Neuronal stem cell (in vitro differentiated cells): ENCODE measurements around the gene TNFRSF13B.
"Not testable (repeated sequence)": the region's sequence is repeated elsewhere in the genome, so short reads cannot be mapped to it uniquely, and the experiment has no call there.

Experiments
- DNase-seq: peaks from one replicate; pipeline ENCODE4 v3.0.0-alpha.2; 2013; ENCODE audit warnings: low spot score
- H2AFZ ChIP-seq: one replicate; pipeline ENCODE4 v1.6.1; 2013; ENCODE audit warnings: mild to moderate bottlenecking, low read length, inconsistent platforms
- H2AK5ac ChIP-seq: 2 replicates; pipeline ENCODE4 v1.6.1; 2013; ENCODE audit warnings: low read depth, mild to moderate bottlenecking, inconsistent platforms, low read length, moderate library complexity, mixed read lengths
- H2BK120ac ChIP-seq: 2 replicates; pipeline ENCODE4 v1.6.1; 2013; ENCODE audit warnings: low read depth, mild to moderate bottlenecking, inconsistent platforms, low read length, moderate library complexity, mixed read lengths
- H2BK12ac ChIP-seq: one replicate; pipeline ENCODE4 v1.6.1; 2013; ENCODE audit warnings: low read length, inconsistent platforms
- H2BK15ac ChIP-seq: 2 replicates; pipeline ENCODE4 v1.6.1; 2013; ENCODE audit warnings: mild to moderate bottlenecking, low read length, inconsistent platforms, mixed read lengths
- H2BK5ac ChIP-seq: one replicate; pipeline ENCODE4 v1.6.1; 2013; ENCODE audit warnings: inconsistent platforms, mild to moderate bottlenecking, low read length, moderate library complexity
- H3K14ac ChIP-seq: one replicate; pipeline ENCODE4 v1.6.1; 2013; ENCODE audit warnings: low read length, inconsistent platforms
- H3K18ac ChIP-seq: 2 replicates; pipeline ENCODE4 v1.6.1; 2013; ENCODE audit warnings: low read length, inconsistent platforms
- H3K23ac ChIP-seq: 2 replicates; pipeline ENCODE4 v1.6.1; 2013; ENCODE audit warnings: low read depth, mild to moderate bottlenecking, mixed read lengths, low read length, inconsistent platforms; ENCODE audit not compliant: poor library complexity
- H3K27ac ChIP-seq: replicated peaks from 3 replicates; pipeline ENCODE4 v1.5.1; 2013; ENCODE audit warnings: low read length, inconsistent platforms
- H3K27me3 ChIP-seq, 3 experiments: 2 replicates each; pipeline ENCODE4 v1.6.1; 2013; ENCODE audit warnings: low read length in 3 of 3, mild to moderate bottlenecking in 2 of 3, inconsistent platforms in 1 of 3, low read depth in 1 of 3, mixed read lengths in 1 of 3, moderate library complexity in 1 of 3; ENCODE audit not compliant: control insufficient read depth in 3 of 3, insufficient read depth in 3 of 3
- H3K36me3 ChIP-seq, 2 donors: replicated peaks in 1 of 2; 2 replicates each; pipeline ENCODE4 v1.6.1; 2013; ENCODE audit warnings: low read length in 2 of 2; ENCODE audit not compliant: control insufficient read depth in 2 of 2, insufficient read depth in 2 of 2
- H3K4ac ChIP-seq: 2 replicates; pipeline ENCODE4 v1.6.1; 2013; ENCODE audit warnings: inconsistent platforms, mild to moderate bottlenecking, low read length, moderate library complexity
- H3K4me1 ChIP-seq, 2 donors: 1 replicate in 1 of 2; 2 replicates in 1 of 2; pipeline ENCODE4 v1.6.1; 2013; ENCODE audit warnings: low read length in 2 of 2, low read depth in 1 of 2; ENCODE audit not compliant: control insufficient read depth in 2 of 2, insufficient read depth in 1 of 2
- H3K4me2 ChIP-seq: one replicate; pipeline ENCODE4 v1.6.1; 2013; ENCODE audit warnings: mild to moderate bottlenecking, low read length, inconsistent platforms; ENCODE audit not compliant: insufficient read depth, poor library complexity, severe bottlenecking
- H3K4me3 ChIP-seq, 2 donors: 2 replicates each; pipeline ENCODE4 v1.5.1; 2013; ENCODE audit warnings: low read length in 2 of 2, mild to moderate bottlenecking in 2 of 2, inconsistent platforms in 1 of 2, moderate library complexity in 1 of 2
- H3K79me1 ChIP-seq: one replicate; pipeline ENCODE4 v1.6.1; 2013; ENCODE audit warnings: low read depth, mild to moderate bottlenecking, inconsistent platforms, low read length, moderate library complexity
- H3K9ac ChIP-seq: one replicate; pipeline ENCODE4 v1.6.1; 2013; ENCODE audit warnings: mild to moderate bottlenecking, low read depth, low read length, inconsistent platforms; ENCODE audit not compliant: poor library complexity
- H3K9me3 ChIP-seq, 2 donors: replicated peaks in 1 of 2; 2 replicates each; pipeline versions ENCODE3 to v1.6.1; 2013; ENCODE audit warnings: low read length in 2 of 2, mild to moderate bottlenecking in 2 of 2, inconsistent platforms in 1 of 2, low read depth in 1 of 2, mixed read lengths in 1 of 2, moderate library complexity in 1 of 2; ENCODE audit not compliant: control insufficient read depth in 2 of 2, insufficient read depth in 1 of 2
- H4K8ac ChIP-seq: one replicate; pipeline ENCODE4 v1.6.1; 2013; ENCODE audit warnings: low read depth, mild to moderate bottlenecking, inconsistent platforms, low read length, moderate library complexity
- H4K91ac ChIP-seq: one replicate; pipeline ENCODE4 v1.6.1; 2013; ENCODE audit warnings: low read length, low read depth, mild to moderate bottlenecking, inconsistent platforms; ENCODE audit not compliant: poor library complexity
- WGBS, 2 donors: extraction: QIAGEN DNeasy Blood & Tissue Kit; methylation state at CpG; one replicate each; pipeline ENCODE4 v1.1.7; 2013; ENCODE audit warnings: missing lambda C conversion rate in 2 of 2, mixed read lengths in 1 of 2; ENCODE audit not compliant: insufficient read length in 2 of 2, insufficient replicate concordance in 1 of 2; ENCODE audit errors: extremely low coverage in 2 of 2; 5-methylcytosine and 5-hydroxymethylcytosine counted together

TNFRSF13B gene

DNA sequence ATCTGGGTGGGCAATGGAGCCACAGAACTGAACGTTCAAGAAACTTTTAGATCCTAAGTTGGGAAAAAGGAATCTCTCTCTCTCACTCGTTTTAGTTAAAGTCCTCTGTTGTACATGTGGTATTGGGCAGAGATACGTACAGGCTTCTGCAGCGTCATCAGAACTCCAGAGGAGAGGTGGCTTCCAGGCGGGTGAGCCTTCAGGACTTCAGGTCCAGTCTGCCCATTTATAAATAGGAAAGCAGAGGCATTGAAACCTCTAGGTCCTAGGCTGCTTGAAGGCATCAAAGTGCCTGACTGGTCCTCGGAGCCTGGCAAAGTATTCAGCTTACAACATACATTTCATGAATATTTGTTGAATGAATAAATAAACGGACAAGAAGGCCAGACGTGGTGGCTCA is 8.1 kb upstream of the TNFRSF13B start:
- H3K27me3 ChIP-seq = peaks cover 0 to 23% (median 0%) of the 10 kb centered on the region in 3 experiments
- WGBS, 2 donors = no CpG with 5 or more reads among the region's 8 CpGs
- H3K9ac ChIP-seq = no peak overlapping the region
- no peak overlapping the region for H2AFZ ChIP-seq
- no peaks in the 10 kb centered on the region for H3K79me1 ChIP-seq
- H4K8ac ChIP-seq = no peak overlapping the region
- no peak overlapping the region for H3K4me2 ChIP-seq
- peaks cover 0 to 3% of the 10 kb centered on the region in 2 donors for H3K4me1 ChIP-seq
- no peak overlapping the region for H3K4me3 ChIP-seq
- H3K14ac ChIP-seq = no peak overlapping the region
- H3K27ac ChIP-seq = no peak overlapping the region
- H3K9me3 ChIP-seq = no peaks in the 10 kb centered on the region
- no peak overlapping the region for H4K91ac ChIP-seq
- DNase-seq = no peak
- H3K23ac ChIP-seq = no peak overlapping the region
- H3K4ac ChIP-seq = no peak overlapping the region
- H3K18ac ChIP-seq = no peak overlapping the region
- no peak overlapping the region for H2BK15ac ChIP-seq
- H2BK12ac ChIP-seq = no peak overlapping the region
- no peak overlapping the region for H2BK120ac ChIP-seq
- no peak overlapping the region for H2AK5ac ChIP-seq
- H3K36me3 ChIP-seq = no peaks in the 10 kb centered on the region
- no peak overlapping the region for H2BK5ac ChIP-seq

DNA sequence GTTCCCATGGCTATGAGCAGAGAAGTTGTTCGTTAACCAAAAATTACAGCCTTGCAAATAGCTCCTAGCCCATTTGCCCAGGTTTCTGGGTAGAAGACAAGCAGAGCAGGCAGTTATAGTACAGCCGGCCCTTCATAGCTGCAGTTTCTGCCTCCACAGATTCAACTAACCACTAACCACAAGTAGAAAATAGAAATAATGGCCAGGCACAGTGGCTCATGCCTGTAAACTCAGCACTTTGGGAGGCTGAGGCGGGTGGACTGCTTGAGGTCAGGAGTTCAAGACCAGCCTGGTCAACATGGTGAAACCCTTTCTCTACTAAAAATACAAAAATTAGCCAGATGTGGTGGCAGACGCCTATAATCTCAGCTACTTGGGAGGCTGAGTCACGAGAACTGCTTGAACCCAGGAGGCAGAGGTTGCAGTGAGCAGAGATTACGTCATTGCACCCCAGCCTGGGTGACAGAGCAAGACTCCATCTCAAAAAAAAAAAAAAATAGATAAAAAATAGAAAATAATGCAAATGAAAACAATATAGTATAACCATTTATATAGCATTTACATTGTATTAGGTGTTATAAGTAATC is 7.4 kb upstream of the TNFRSF13B start:
- not testable (repeated sequence) for H3K27ac ChIP-seq, H2BK5ac ChIP-seq, H2BK120ac ChIP-seq, H4K8ac ChIP-seq, H3K79me1 ChIP-seq, H3K9ac ChIP-seq, H3K4me3 ChIP-seq, H3K9me3 ChIP-seq, H2AK5ac ChIP-seq, H2BK12ac ChIP-seq, H2AFZ ChIP-seq, H3K4me1 ChIP-seq, H4K91ac ChIP-seq, H3K4ac ChIP-seq, H3K14ac ChIP-seq, H3K23ac ChIP-seq, H3K4me2 ChIP-seq, H2BK15ac ChIP-seq, DNase-seq, H3K18ac ChIP-seq, H3K36me3 ChIP-seq
- H3K27me3 ChIP-seq = peaks cover 0 to 23% (median 0%) of the 10 kb centered on the region in 3 experiments
- WGBS, 2 donors = no CpG with 5 or more reads among the region's 6 CpGs

DNA sequence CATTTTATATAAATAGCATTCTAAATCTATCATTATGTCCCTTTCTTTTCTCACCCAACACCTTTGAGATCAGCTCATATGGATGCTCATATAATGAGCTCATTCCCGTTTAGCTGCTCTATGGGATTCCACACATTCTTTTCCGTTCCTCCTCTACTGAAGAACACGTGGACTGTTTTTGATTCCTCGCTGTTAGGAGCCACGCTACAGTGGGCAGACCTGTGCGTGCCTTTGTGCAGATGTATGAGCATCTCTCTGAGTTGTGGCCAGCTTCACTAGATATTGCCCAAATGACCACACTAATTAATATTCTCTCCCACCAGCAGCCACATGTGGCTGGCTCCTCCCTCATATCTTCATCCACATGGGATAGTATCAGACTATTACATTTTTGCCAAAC is 6.0 kb upstream of the TNFRSF13B start:
- no peak overlapping the region for H4K8ac ChIP-seq
- no peak overlapping the region for H3K18ac ChIP-seq
- no peak overlapping the region for H3K4me3 ChIP-seq
- H3K27ac ChIP-seq = no peak overlapping the region
- no peak overlapping the region for H3K14ac ChIP-seq
- H2BK12ac ChIP-seq = no peak overlapping the region
- peaks cover 0 to 13% (median 0%) of the 10 kb centered on the region in 3 experiments for H3K27me3 ChIP-seq
- H2AFZ ChIP-seq = no peak overlapping the region
- no peaks in the 10 kb centered on the region for H3K79me1 ChIP-seq
- H2BK15ac ChIP-seq = no peak overlapping the region
- H2AK5ac ChIP-seq = no peak overlapping the region
- no peak overlapping the region for H2BK120ac ChIP-seq
- H3K9ac ChIP-seq = no peak overlapping the region
- H2BK5ac ChIP-seq = no peak overlapping the region
- H3K23ac ChIP-seq = no peak overlapping the region
- H3K4me1 ChIP-seq = peaks cover 0 to 4% of the 10 kb centered on the region in 2 donors
- WGBS, 2 donors = no CpG with 5 or more reads among the region's 6 CpGs
- no peak overlapping the region for H3K4ac ChIP-seq
- no peak overlapping the region for H3K4me2 ChIP-seq
- H4K91ac ChIP-seq = no peak overlapping the region
- no peak for DNase-seq
- no peaks in the 10 kb centered on the region for H3K9me3 ChIP-seq
- no peaks in the 10 kb centered on the region for H3K36me3 ChIP-seq

DNA sequence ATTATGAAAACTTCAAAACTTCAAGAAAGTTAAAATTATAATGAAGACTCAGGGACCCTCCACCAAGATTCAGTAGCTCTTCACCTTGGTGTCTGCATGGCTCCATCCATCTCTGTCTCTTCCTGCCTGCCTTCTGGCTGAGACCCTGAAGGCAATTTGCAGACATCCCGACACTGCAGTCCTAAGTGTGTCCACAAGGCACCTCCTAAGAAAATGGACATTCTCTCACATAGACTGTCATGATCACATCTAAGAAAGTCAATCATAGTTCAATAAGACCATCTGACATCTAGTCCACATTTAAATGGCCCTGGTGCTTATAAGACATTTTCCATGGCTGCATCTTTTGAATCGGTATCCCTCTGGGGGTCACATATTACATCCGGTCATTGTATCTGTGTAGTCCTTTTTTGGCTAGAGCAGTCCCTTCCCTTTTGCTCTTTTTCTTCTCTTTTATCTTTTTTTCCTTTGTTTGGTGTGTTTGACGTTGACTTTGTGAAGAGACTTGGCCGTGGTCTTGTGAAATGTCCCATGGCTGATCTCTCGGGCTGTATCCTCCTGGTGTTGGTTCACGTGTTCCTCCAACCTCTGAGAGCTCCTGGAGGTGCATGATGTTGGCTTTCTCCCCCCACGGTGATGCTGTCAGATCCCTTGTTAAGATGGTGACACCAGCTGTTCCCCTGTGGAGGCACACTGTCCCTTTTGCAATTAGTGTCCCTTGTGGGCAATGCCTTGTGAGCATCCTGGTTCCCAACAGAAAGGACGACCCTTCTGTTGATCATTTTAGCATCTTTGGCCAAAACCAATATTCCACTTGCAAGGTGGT is 5.0 kb upstream of the TNFRSF13B start:
- no peak overlapping the region for H2BK120ac ChIP-seq
- DNase-seq = no peak
- no peaks in the 10 kb centered on the region for H3K36me3 ChIP-seq
- H2BK5ac ChIP-seq = no peak overlapping the region
- H2AK5ac ChIP-seq = no peak overlapping the region
- no peak overlapping the region for H3K27ac ChIP-seq
- H4K91ac ChIP-seq = no peak overlapping the region
- no peaks in the 10 kb centered on the region for H3K9me3 ChIP-seq
- no peak overlapping the region for H3K4me3 ChIP-seq
- H4K8ac ChIP-seq = no peak overlapping the region
- H2AFZ ChIP-seq = no peak overlapping the region
- H3K27me3 ChIP-seq = peaks cover 0 to 12% (median 0%) of the 10 kb centered on the region in 3 experiments
- H3K4ac ChIP-seq = no peak overlapping the region
- no peak overlapping the region for H2BK12ac ChIP-seq
- H3K23ac ChIP-seq = no peak overlapping the region
- WGBS, 2 donors = no CpG with 5 or more reads among the region's 9 CpGs
- H3K9ac ChIP-seq = no peak overlapping the region
- no peak overlapping the region for H3K18ac ChIP-seq
- H3K14ac ChIP-seq = no peak overlapping the region
- H3K79me1 ChIP-seq = no peaks in the 10 kb centered on the region
- H2BK15ac ChIP-seq = no peak overlapping the region
- H3K4me2 ChIP-seq = no peak overlapping the region
- H3K4me1 ChIP-seq = peaks cover 0 to 4% of the 10 kb centered on the region in 2 donors
